ENCODE results near the gene CLRN3. TPM values are rescaled to one million over a fixed set of nuclear protein-coding genes. Genes with fewer than 3 reads are reported as not detected.
A peak's percentile ranks its signal among the peaks of the same experiment; 100 is the strongest.

CLRN3 gene
- total and polyA plus RNA-seq, 4 donors: 0.17 to 0.36 (median 0.19) TPM

- Histone ChIP-seq H3K27ac (ENCODE audit: low read depth, low read length) (no peak overlapping the region), H3K4me1 (ENCODE audit: control insufficient read depth, insufficient read depth, low read length) (peaks cover 39% of the 10 kb centered on the region), H3K36me3 (ENCODE audit: control insufficient read depth, insufficient read depth, low read length) (no peaks in the 10 kb centered on the region), H3K9me3 (ENCODE audit: control insufficient read depth, insufficient read depth, low read length) (no peaks in the 10 kb centered on the region), H3K27me3 (ENCODE audit: control insufficient read depth, insufficient read depth, low read length) (no peaks in the 10 kb centered on the region), H3K4me3 (ENCODE audit: low read depth, low read length) (no peak overlapping the region)
- 91% methylated on average over 4 of the region's 7 CpGs for WGBS (ENCODE audit: insufficient coverage)
- no peak for DNase-seq (ENCODE audit: low read depth in 4 of 6, low spot score in 6 of 6)
These were observed 17.1 kb upstream of the CLRN3 start for GRCh38 chr10:127909716-127910463.

GRCh38 chr10:127908959-127909267 is 16.2 kb upstream of the CLRN3 start:
- no peaks in the 10 kb centered on the region for H3K27me3 ChIP-seq (ENCODE audit: control insufficient read depth, insufficient read depth, low read length)
- no peak for DNase-seq (ENCODE audit: low read depth in 4 of 6, low spot score in 6 of 6)
- WGBS (ENCODE audit: insufficient coverage): 89% methylated on average over 5 of the region's 8 CpGs
- no peak overlapping the region for H3K27ac ChIP-seq (ENCODE audit: low read depth, low read length)
- no peak overlapping the region for H3K4me3 ChIP-seq (ENCODE audit: low read depth, low read length)
- H3K4me1 ChIP-seq (ENCODE audit: control insufficient read depth, insufficient read depth, low read length): peaks cover 39% of the 10 kb centered on the region
- no peaks in the 10 kb centered on the region for H3K9me3 ChIP-seq (ENCODE audit: control insufficient read depth, insufficient read depth, low read length)
- no peaks in the 10 kb centered on the region for H3K36me3 ChIP-seq (ENCODE audit: control insufficient read depth, insufficient read depth, low read length)

GRCh38 chr10:127908106-127908958 is 15.6 kb upstream of the CLRN3 start:
- Histone ChIP-seq H3K4me1 (ENCODE audit: control insufficient read depth, insufficient read depth, low read length) (peaks cover 39% of the 10 kb centered on the region), H3K36me3 (ENCODE audit: control insufficient read depth, insufficient read depth, low read length) (no peaks in the 10 kb centered on the region), H3K4me3 (ENCODE audit: low read depth, low read length) (peak overlapping the region; percentile 56), H3K9me3 (ENCODE audit: control insufficient read depth, insufficient read depth, low read length) (no peaks in the 10 kb centered on the region), H3K27me3 (ENCODE audit: control insufficient read depth, insufficient read depth, low read length) (no peaks in the 10 kb centered on the region), H3K27ac (ENCODE audit: low read depth, low read length) (no peak overlapping the region)
- 45% methylated on average over 7 of the region's 13 CpGs for WGBS (ENCODE audit: insufficient coverage)
- no peak for DNase-seq (ENCODE audit: low read depth in 4 of 6, low spot score in 6 of 6)

- peak in 2 of 6 donors; percentile 63 to 64 for DNase-seq (ENCODE audit: low read depth in 4 of 6, low spot score in 6 of 6)
- peaks cover 34% of the 10 kb centered on the region for H3K4me1 ChIP-seq (ENCODE audit: control insufficient read depth, insufficient read depth, low read length)
- H3K27me3 ChIP-seq (ENCODE audit: control insufficient read depth, insufficient read depth, low read length): no peaks in the 10 kb centered on the region
- H3K36me3 ChIP-seq (ENCODE audit: control insufficient read depth, insufficient read depth, low read length): no peaks in the 10 kb centered on the region
- H3K27ac ChIP-seq (ENCODE audit: low read depth, low read length): no peak overlapping the region
- H3K4me3 ChIP-seq (ENCODE audit: low read depth, low read length): peak overlapping the region; percentile 56
- no peaks in the 10 kb centered on the region for H3K9me3 ChIP-seq (ENCODE audit: control insufficient read depth, insufficient read depth, low read length)
- under 1% methylated on average over 62 of the region's 65 CpGs for WGBS (ENCODE audit: insufficient coverage)
These were observed 14.8 kb upstream of the CLRN3 start for GRCh38 chr10:127907411-127908105.

GRCh38 chr10:127906548-127907377 is 14.0 kb upstream of the CLRN3 start, which contains the start of gene PTPRE:
PTPRE (plus strand) TSS chr10:127907103; CDS start chr10:128040882, 133,779 bp downstream.
- Histone ChIP-seq H3K27me3 (ENCODE audit: control insufficient read depth, insufficient read depth, low read length) (no peaks in the 10 kb centered on the region), H3K27ac (ENCODE audit: low read depth, low read length) (no peak within 1 kb of the TSS), H3K9me3 (ENCODE audit: control insufficient read depth, insufficient read depth, low read length) (no peaks in the 10 kb centered on the region), H3K4me1 (ENCODE audit: control insufficient read depth, insufficient read depth, low read length) (peaks cover 33% of the 10 kb centered on the region), H3K4me3 (ENCODE audit: low read depth, low read length) (peak within 1 kb of the TSS; percentile 56), H3K36me3 (ENCODE audit: control insufficient read depth, insufficient read depth, low read length) (no peaks in the 10 kb centered on the region)
- peak in 5 of 6 donors; percentile 53 to 89 (median 66) for DNase-seq (ENCODE audit: low read depth in 4 of 6, low spot score in 6 of 6)
- 7% methylated on average over 78 of the region's 78 CpGs for WGBS (ENCODE audit: insufficient coverage)

- Histone ChIP-seq H3K4me1 (ENCODE audit: control insufficient read depth, insufficient read depth, low read length) (peaks cover 29% of the 10 kb centered on the region), H3K4me3 (ENCODE audit: low read depth, low read length) (no peak overlapping the region), H3K27me3 (ENCODE audit: control insufficient read depth, insufficient read depth, low read length) (no peaks in the 10 kb centered on the region), H3K9me3 (ENCODE audit: control insufficient read depth, insufficient read depth, low read length) (no peaks in the 10 kb centered on the region), H3K36me3 (ENCODE audit: control insufficient read depth, insufficient read depth, low read length) (no peaks in the 10 kb centered on the region), H3K27ac (ENCODE audit: low read depth, low read length) (no peak overlapping the region)
- 77% methylated on average over 10 of the region's 10 CpGs for WGBS (ENCODE audit: insufficient coverage)
- no peak for DNase-seq (ENCODE audit: low read depth in 4 of 6, low spot score in 6 of 6)
These were observed 13.1 kb upstream of the CLRN3 start for GRCh38 chr10:127905848-127906261.

GRCh38 chr10:127905001-127905847 is 12.5 kb upstream of the CLRN3 start:
- Histone ChIP-seq H3K36me3 (ENCODE audit: control insufficient read depth, insufficient read depth, low read length) (no peaks in the 10 kb centered on the region), H3K4me3 (ENCODE audit: low read depth, low read length) (no peak overlapping the region), H3K4me1 (ENCODE audit: control insufficient read depth, insufficient read depth, low read length) (peaks cover 26% of the 10 kb centered on the region), H3K9me3 (ENCODE audit: control insufficient read depth, insufficient read depth, low read length) (no peaks in the 10 kb centered on the region), H3K27me3 (ENCODE audit: control insufficient read depth, insufficient read depth, low read length) (no peaks in the 10 kb centered on the region), H3K27ac (ENCODE audit: low read depth, low read length) (no peak overlapping the region)
- DNase-seq (ENCODE audit: low read depth in 4 of 6, low spot score in 6 of 6): no peak
- WGBS (ENCODE audit: insufficient coverage): 87% methylated on average over 13 of the region's 14 CpGs

- H3K27ac ChIP-seq (ENCODE audit: low read depth, low read length): no peak overlapping the region
These were observed 11.7 kb upstream of the CLRN3 start for GRCh38 chr10:127904311-127905000.

More at GRCh38 chr10:127904311-127905000, 11.7 kb upstream of the CLRN3 start:
- H3K4me3 ChIP-seq (ENCODE audit: low read depth, low read length): no peak overlapping the region
- H3K9me3 ChIP-seq (ENCODE audit: control insufficient read depth, insufficient read depth, low read length): no peaks in the 10 kb centered on the region
- DNase-seq (ENCODE audit: low read depth in 4 of 6, low spot score in 6 of 6): peak in 1 of 6 donors; percentile 76
- no peaks in the 10 kb centered on the region for H3K36me3 ChIP-seq (ENCODE audit: control insufficient read depth, insufficient read depth, low read length)
- H3K27me3 ChIP-seq (ENCODE audit: control insufficient read depth, insufficient read depth, low read length): no peaks in the 10 kb centered on the region
- 85% methylated on average over 5 of the region's 5 CpGs for WGBS (ENCODE audit: insufficient coverage)
- H3K4me1 ChIP-seq (ENCODE audit: control insufficient read depth, insufficient read depth, low read length): peaks cover 26% of the 10 kb centered on the region

Data from spinal cord (tissue), 10 donors.